GM23338 (cell line): ENCODE data around the gene NPW. TPM values are rescaled to one million over a fixed set of nuclear protein-coding genes. Genes with fewer than 3 reads are reported as not detected.

ENCODE experiments used
- ATAC-seq: fragments of 200-7000 bp; cut with Tn5 transposase; 3 replicates; pipeline ENCODE4 v1.9.1; 2020
- DNase-seq: peaks from one replicate; pipeline ENCODE4 v3.0.0-alpha.2; 2015; ENCODE audit warnings: low spot score
- H2AFZ ChIP-seq: fragments of 200-600 bp; sonication (generic); 2 replicates; pipeline ENCODE4 v1.8.0; 2016; ENCODE audit warnings: antibody characterized with exemption, mild to moderate bottlenecking, moderate library complexity
- H3F3A ChIP-seq: fragments of 200-600 bp; sonication (generic); replicated peaks from 2 replicates; pipeline ENCODE4 v1.8.0; 2017; ENCODE audit warnings: antibody characterized with exemption, mixed run types, low read depth
- H3K27ac ChIP-seq: fragments of 200-600 bp; sonication (generic); 2 replicates; pipeline ENCODE4 v1.6.1; 2016; ENCODE audit warnings: low read depth
- H3K27me3 ChIP-seq: fragments of 200-600 bp; sonication (generic); 2 replicates; pipeline ENCODE4 v1.8.0; 2016; ENCODE audit warnings: mild to moderate bottlenecking, mixed run types, moderate library complexity; ENCODE audit not compliant: insufficient read depth
- H3K36me3 ChIP-seq: fragments of 200-600 bp; sonication (generic); 2 replicates; pipeline ENCODE4 v1.8.0; 2016; ENCODE audit warnings: mild to moderate bottlenecking; ENCODE audit not compliant: insufficient read depth
- H3K4me1 ChIP-seq: fragments of 200-600 bp; sonication (generic); 2 replicates; pipeline ENCODE4 v1.8.0; 2016; ENCODE audit warnings: mild to moderate bottlenecking, moderate library complexity; ENCODE audit not compliant: insufficient read depth
- H3K4me2 ChIP-seq: fragments of 200-600 bp; sonication (generic); 2 replicates; pipeline ENCODE4 v1.7.1; 2017; ENCODE audit warnings: mixed run types
- H3K4me3 ChIP-seq: fragments of 200-600 bp; sonication (generic); 2 replicates; pipeline ENCODE4 v1.6.1; 2016; ENCODE audit warnings: mixed run types
- H3K79me2 ChIP-seq: fragments of 200-600 bp; sonication (generic); replicated peaks from 2 replicates; pipeline ENCODE4 v1.8.0; 2017; ENCODE audit warnings: mild to moderate bottlenecking; ENCODE audit not compliant: insufficient read depth
- H3K9me2 ChIP-seq: fragments of 200-600 bp; sonication (generic); 2 replicates; pipeline ENCODE4 v1.8.0; 2017; ENCODE audit not compliant: insufficient read depth
- H4K20me1 ChIP-seq: fragments of 200-600 bp; sonication (generic); replicated peaks from 2 replicates; pipeline ENCODE4 v1.8.0; 2017; ENCODE audit warnings: mild to moderate bottlenecking; ENCODE audit not compliant: insufficient read depth
- H3K27ac Mint-ChIP-seq: 2 replicates; pipeline ENCODE4 v1.8.0; 2020; ENCODE audit warnings: inconsistent platforms, mild to moderate bottlenecking, moderate library complexity, mixed read lengths
- H3K27me3 Mint-ChIP-seq: 3 replicates; pipeline ENCODE4 v1.8.0; 2022; ENCODE audit warnings: low read depth, mild to moderate bottlenecking, moderate library complexity, mixed read lengths, inconsistent platforms; ENCODE audit not compliant: insufficient read depth, poor library complexity
- H3K36me3 Mint-ChIP-seq: 3 replicates; pipeline ENCODE4 v1.8.0; 2021; ENCODE audit warnings: low read depth, mild to moderate bottlenecking, inconsistent platforms, moderate library complexity, mixed read lengths
- H3K4me1 Mint-ChIP-seq: 3 replicates; pipeline ENCODE4 v1.8.0; 2020; ENCODE audit warnings: mild to moderate bottlenecking, inconsistent platforms, mixed read lengths
- H3K4me3 Mint-ChIP-seq: 3 replicates; pipeline ENCODE4 v1.8.0; 2021; ENCODE audit warnings: moderate library complexity, mild to moderate bottlenecking, inconsistent platforms, mixed read lengths
- H3K9me3 Mint-ChIP-seq: 3 replicates; pipeline ENCODE4 v1.8.0; 2020; ENCODE audit warnings: moderate library complexity, mild to moderate bottlenecking, inconsistent platforms, mixed read lengths
- CREB1 ChIP-seq: fragments of 250-450 bp; sonication (Bioruptor Pico); IDR thresholded peaks from 2 replicates; pipeline ENCODE4 v1.5.0; 2020; ENCODE audit warnings: low read depth, mild to moderate bottlenecking, moderate library complexity
- EZH2 ChIP-seq: fragments of 200-600 bp; sonication (generic); IDR thresholded peaks from one replicate; pipeline ENCODE4 v1.8.0; 2017; ENCODE audit warnings: antibody characterized with exemption, mild to moderate bottlenecking, low read depth; ENCODE audit not compliant: unreplicated experiment
- EZH2phosphoT487 ChIP-seq: fragments of 200-600 bp; sonication (generic); IDR thresholded peaks from one replicate; pipeline ENCODE4 v1.8.1; 2018; ENCODE audit warnings: antibody characterized with exemption; ENCODE audit not compliant: unreplicated experiment
- JUNB ChIP-seq: IDR thresholded peaks from one replicate; pipeline ENCODE4 v1.6.1; 2016; ENCODE audit warnings: antibody characterized with exemption; ENCODE audit not compliant: unreplicated experiment
- NANOG ChIP-seq: IDR thresholded peaks from 2 replicates; pipeline ENCODE4 v1.6.1; 2016; ENCODE audit warnings: antibody characterized with exemption, borderline replicate concordance
- POLR2AphosphoS5 ChIP-seq: IDR thresholded peaks from 2 replicates; pipeline ENCODE4 v1.6.1; 2016; ENCODE audit warnings: antibody characterized with exemption, low read depth
- STAT1 ChIP-seq: IDR thresholded peaks from one replicate; pipeline ENCODE4 v1.6.1; 2016; ENCODE audit warnings: antibody characterized with exemption; ENCODE audit not compliant: unreplicated experiment
- ZNF114 ChIP-seq: fragments of 250-450 bp; sonication (Bioruptor Pico); IDR thresholded peaks from 2 replicates; pipeline ENCODE4 v1.5.0; 2020; ENCODE audit warnings: mild to moderate bottlenecking, moderate library complexity
- polyA plus RNA-seq: library from polyadenylated mRNA; unstranded; fragments of >200 nt; fragmentation: Nextera tagmentation; extraction: Ambion mirVana; gene quantifications from 2 replicates; pipeline ENCODE4 v1.2.1, GENCODE V29; 2016
- total RNA-seq: library from RNA; depleted of rRNA; stranded (reverse); fragments of >200 nt; shearing (Covaris generic); gene quantifications from 2 replicates; pipeline ENCODE4 v1.2.3, GENCODE V29; 2014
- TF ChIP-seq, protein P1 (sequence below): IDR thresholded peaks from one replicate; pipeline ENCODE4 v1.6.1; 2018; ENCODE audit warnings: antibody characterized with exemption; ENCODE audit not compliant: unreplicated experiment
- TF ChIP-seq, protein P2 (sequence below), 2 experiments: fragments of 200-600 bp in 1 of 2; sonication (generic) in 1 of 2; conservative IDR thresholded peaks; 2 replicates each; pipeline versions ENCODE4 v1.5.1 to v1.6.1; 2016 to 2017; ENCODE audit warnings: antibody characterized with exemption in 2 of 2, low read depth in 2 of 2, mild to moderate bottlenecking in 2 of 2, moderate library complexity in 1 of 2
- TF ChIP-seq, protein P3 (sequence below): IDR thresholded peaks from 2 replicates; pipeline ENCODE4 v1.6.1; 2016; ENCODE audit warnings: antibody characterized with exemption

The NPW gene
- total and polyA plus RNA-seq, 2 experiments from 2014 or later: 4.5 to 37.6 TPM

DNA sequence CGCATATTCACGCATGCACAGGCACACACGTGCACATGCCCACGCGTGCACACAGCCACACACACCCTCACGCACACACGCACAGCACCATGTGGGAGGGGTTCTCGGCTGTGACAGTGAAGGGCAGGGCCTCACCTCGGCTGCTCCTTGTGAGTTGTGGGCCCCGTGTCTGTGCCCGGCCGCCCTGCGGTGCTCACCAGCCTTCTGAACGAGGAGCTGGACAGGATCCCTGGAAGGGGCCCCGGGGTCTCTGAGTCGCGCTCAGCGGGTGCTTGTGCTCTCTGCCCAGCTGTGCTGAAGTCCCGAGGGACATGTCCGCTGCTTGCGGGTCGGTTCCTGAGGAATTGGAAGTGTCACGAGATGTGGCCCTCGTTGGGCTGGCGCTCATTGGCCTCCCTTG is 44.3 kb downstream of the NPW start (continued):
- TF ChIP-seq, protein P1, sequence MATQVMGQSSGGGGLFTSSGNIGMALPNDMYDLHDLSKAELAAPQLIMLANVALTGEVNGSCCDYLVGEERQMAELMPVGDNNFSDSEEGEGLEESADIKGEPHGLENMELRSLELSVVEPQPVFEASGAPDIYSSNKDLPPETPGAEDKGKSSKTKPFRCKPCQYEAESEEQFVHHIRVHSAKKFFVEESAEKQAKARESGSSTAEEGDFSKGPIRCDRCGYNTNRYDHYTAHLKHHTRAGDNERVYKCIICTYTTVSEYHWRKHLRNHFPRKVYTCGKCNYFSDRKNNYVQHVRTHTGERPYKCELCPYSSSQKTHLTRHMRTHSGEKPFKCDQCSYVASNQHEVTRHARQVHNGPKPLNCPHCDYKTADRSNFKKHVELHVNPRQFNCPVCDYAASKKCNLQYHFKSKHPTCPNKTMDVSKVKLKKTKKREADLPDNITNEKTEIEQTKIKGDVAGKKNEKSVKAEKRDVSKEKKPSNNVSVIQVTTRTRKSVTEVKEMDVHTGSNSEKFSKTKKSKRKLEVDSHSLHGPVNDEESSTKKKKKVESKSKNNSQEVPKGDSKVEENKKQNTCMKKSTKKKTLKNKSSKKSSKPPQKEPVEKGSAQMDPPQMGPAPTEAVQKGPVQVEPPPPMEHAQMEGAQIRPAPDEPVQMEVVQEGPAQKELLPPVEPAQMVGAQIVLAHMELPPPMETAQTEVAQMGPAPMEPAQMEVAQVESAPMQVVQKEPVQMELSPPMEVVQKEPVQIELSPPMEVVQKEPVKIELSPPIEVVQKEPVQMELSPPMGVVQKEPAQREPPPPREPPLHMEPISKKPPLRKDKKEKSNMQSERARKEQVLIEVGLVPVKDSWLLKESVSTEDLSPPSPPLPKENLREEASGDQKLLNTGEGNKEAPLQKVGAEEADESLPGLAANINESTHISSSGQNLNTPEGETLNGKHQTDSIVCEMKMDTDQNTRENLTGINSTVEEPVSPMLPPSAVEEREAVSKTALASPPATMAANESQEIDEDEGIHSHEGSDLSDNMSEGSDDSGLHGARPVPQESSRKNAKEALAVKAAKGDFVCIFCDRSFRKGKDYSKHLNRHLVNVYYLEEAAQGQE: no peak
- TF ChIP-seq JUNB (no peak), CREB1 (CRISPR knock-in tag) (no peak)
- TF ChIP-seq, protein P2, sequence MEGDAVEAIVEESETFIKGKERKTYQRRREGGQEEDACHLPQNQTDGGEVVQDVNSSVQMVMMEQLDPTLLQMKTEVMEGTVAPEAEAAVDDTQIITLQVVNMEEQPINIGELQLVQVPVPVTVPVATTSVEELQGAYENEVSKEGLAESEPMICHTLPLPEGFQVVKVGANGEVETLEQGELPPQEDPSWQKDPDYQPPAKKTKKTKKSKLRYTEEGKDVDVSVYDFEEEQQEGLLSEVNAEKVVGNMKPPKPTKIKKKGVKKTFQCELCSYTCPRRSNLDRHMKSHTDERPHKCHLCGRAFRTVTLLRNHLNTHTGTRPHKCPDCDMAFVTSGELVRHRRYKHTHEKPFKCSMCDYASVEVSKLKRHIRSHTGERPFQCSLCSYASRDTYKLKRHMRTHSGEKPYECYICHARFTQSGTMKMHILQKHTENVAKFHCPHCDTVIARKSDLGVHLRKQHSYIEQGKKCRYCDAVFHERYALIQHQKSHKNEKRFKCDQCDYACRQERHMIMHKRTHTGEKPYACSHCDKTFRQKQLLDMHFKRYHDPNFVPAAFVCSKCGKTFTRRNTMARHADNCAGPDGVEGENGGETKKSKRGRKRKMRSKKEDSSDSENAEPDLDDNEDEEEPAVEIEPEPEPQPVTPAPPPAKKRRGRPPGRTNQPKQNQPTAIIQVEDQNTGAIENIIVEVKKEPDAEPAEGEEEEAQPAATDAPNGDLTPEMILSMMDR (conservative IDR thresholded peaks at IDR 0.05; ENCODE audit: low read depth in 2 of 2): no peak

DNA sequence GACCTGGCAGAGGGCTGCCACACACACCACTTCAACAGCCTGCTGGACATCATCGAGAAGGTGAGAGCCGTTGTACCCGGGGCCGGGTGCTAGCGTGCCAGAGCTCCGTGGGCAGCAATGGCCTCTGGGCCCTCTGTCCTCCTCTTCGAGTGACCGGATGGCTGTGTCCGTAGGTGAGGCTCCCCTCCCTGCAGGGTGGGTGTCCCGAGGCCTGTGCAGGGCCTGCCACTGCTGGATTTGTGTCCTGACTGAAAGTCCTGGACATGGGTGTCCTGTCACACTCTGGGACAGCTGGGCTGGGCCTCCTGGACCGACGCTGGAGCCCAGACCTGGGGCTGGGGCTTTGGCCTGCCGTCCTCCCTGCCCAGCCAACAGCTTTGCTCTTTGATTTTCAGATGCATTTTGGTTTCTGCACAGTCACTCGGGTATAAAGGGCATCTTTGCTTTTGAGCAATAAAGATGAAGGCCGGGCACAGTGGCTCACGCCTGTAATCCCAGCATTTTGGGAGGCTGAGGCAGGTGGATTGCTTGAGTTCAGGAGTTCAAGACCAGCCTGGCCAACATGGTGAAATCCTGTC is 44.9 kb downstream of the NPW start:
- H3K27me3 Mint-ChIP-seq: peaks cover 7% of the 10 kb centered on the region
- DNase-seq: no peak
- Histone ChIP-seq H3K4me2 (no peak overlapping the region), H2AFZ (no peak overlapping the region), H3K27me3 (no peaks in the 10 kb centered on the region), H3K36me3 (0 out of 2 replicates have a peak, but pooled peaks cover 8% of the 10 kb centered on the region), H3F3A (no peaks in the 10 kb centered on the region), H3K4me1 (no peaks in the 10 kb centered on the region), H3K79me2 (no peaks in the 10 kb centered on the region), H4K20me1 (no peaks in the 10 kb centered on the region; the same call in 1 of the 2 replicates), H3K9me2 (no peaks in the 10 kb centered on the region), H3K27ac (no peak overlapping the region), H3K4me3 (no peak overlapping the region)
- H3K4me1 Mint-ChIP-seq: no peaks in the 10 kb centered on the region
- TF ChIP-seq POLR2AphosphoS5 (no peak), NANOG (no peak), STAT1 (no peak), EZH2phosphoT487 (no peak), ZNF114 (CRISPR knock-in tag) (no peak), EZH2 (no peak), CREB1 (CRISPR knock-in tag) (no peak)
- TF ChIP-seq, protein P2 (conservative IDR thresholded peaks at IDR 0.05; ENCODE audit: low read depth in 2 of 2): no peak
- TF ChIP-seq, protein P1: no peak
- TF ChIP-seq, protein P3, sequence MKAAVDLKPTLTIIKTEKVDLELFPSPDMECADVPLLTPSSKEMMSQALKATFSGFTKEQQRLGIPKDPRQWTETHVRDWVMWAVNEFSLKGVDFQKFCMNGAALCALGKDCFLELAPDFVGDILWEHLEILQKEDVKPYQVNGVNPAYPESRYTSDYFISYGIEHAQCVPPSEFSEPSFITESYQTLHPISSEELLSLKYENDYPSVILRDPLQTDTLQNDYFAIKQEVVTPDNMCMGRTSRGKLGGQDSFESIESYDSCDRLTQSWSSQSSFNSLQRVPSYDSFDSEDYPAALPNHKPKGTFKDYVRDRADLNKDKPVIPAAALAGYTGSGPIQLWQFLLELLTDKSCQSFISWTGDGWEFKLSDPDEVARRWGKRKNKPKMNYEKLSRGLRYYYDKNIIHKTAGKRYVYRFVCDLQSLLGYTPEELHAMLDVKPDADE: no peak
- no peaks in the 10 kb centered on the region for H3K9me3 Mint-ChIP-seq
- H3K36me3 Mint-ChIP-seq: peaks cover 15% of the 10 kb centered on the region
- no peak overlapping the region for H3K4me3 Mint-ChIP-seq
- H3K27ac Mint-ChIP-seq: no peak overlapping the region
- ATAC-seq: no peak
